SK-N-SH treated with all-trans-retinoic acid at 6 μM for 48 hours (cell line): ENCODE data around the gene IQSEC1.

Experiments used
- ATAC-seq: fragments of 200-7000 bp; cut with Tn5 transposase; 3 replicates; pipeline ENCODE4 v1.9.1; 2020; ENCODE audit warnings: mild to moderate bottlenecking, moderate library complexity
- ARNTL ChIP-seq: fragments of 450-650 bp; formaldehyde crosslinking; IDR thresholded peaks from 2 replicates; pipeline ENCODE4 v1.5.0; 2020; ENCODE audit warnings: low read depth, mild to moderate bottlenecking, moderate library complexity, borderline replicate concordance
- CREB5 ChIP-seq: fragments of 250-450 bp; sonication (Bioruptor Pico); IDR thresholded peaks from 2 replicates; pipeline ENCODE4 v1.5.1; 2020; ENCODE audit warnings: low read depth, mild to moderate bottlenecking, moderate library complexity
- CSDC2 ChIP-seq: fragments of 250-450 bp; sonication (Bioruptor Pico); IDR thresholded peaks from 2 replicates; pipeline ENCODE4 v1.5.0; 2020; ENCODE audit warnings: mild to moderate bottlenecking, moderate library complexity
- CSRNP3 ChIP-seq: fragments of 250-450 bp; sonication (Bioruptor Pico); IDR thresholded peaks from 2 replicates; pipeline ENCODE4 v1.5.1; 2021; ENCODE audit warnings: mild to moderate bottlenecking, moderate library complexity
- ESRRG ChIP-seq: fragments of 250-450 bp; sonication (Bioruptor Pico); IDR thresholded peaks from 2 replicates; pipeline ENCODE4 v1.6.1; 2021; ENCODE audit warnings: mild to moderate bottlenecking
- GLIS3 ChIP-seq: fragments of 250-450 bp; sonication (Bioruptor Pico); IDR thresholded peaks from 2 replicates; pipeline ENCODE4 v1.5.0; 2020; ENCODE audit warnings: mild to moderate bottlenecking, moderate library complexity
- ISL1 ChIP-seq: fragments of 250-450 bp; sonication (Bioruptor Pico); IDR thresholded peaks from 2 replicates; pipeline ENCODE4 v2.1.2; 2022; ENCODE audit warnings: mild to moderate bottlenecking, moderate library complexity
- PATZ1 ChIP-seq: fragments of 250-450 bp; sonication (Bioruptor Pico); IDR thresholded peaks from 2 replicates; pipeline ENCODE4 v1.8.0; 2020; ENCODE audit warnings: mild to moderate bottlenecking, moderate library complexity, borderline replicate concordance
- POU6F1 ChIP-seq: fragments of 250-450 bp; sonication (Bioruptor Pico); IDR thresholded peaks from 2 replicates; pipeline ENCODE4 v1.8.0; 2021; ENCODE audit warnings: low read depth, mild to moderate bottlenecking, moderate library complexity, borderline replicate concordance
- PPARA ChIP-seq: fragments of 250-450 bp; sonication (Bioruptor Pico); IDR thresholded peaks from 2 replicates; pipeline ENCODE4 v1.5.0; 2020; ENCODE audit warnings: mild to moderate bottlenecking, borderline replicate concordance
- SNAI2 ChIP-seq: fragments of 250-450 bp; sonication (Bioruptor Pico); IDR thresholded peaks from 2 replicates; pipeline ENCODE4 v1.5.0; 2020; ENCODE audit warnings: mild to moderate bottlenecking, moderate library complexity
- TOX ChIP-seq: fragments of 250-450 bp; sonication (Bioruptor Pico); IDR thresholded peaks from 2 replicates; pipeline ENCODE4 v1.8.0; 2021; ENCODE audit warnings: mild to moderate bottlenecking, moderate library complexity, borderline replicate concordance
- ZC3H10 ChIP-seq: fragments of 250-450 bp; sonication (Bioruptor Pico); IDR thresholded peaks from 2 replicates; pipeline ENCODE4 v1.5.1; 2021; ENCODE audit warnings: mild to moderate bottlenecking, moderate library complexity
- ZFP30 ChIP-seq: fragments of 450-650 bp; formaldehyde crosslinking; IDR thresholded peaks from 2 replicates; pipeline ENCODE4 v1.5.0; 2022; ENCODE audit warnings: mild to moderate bottlenecking, moderate library complexity
- ZNF565 ChIP-seq: fragments of 450-650 bp; formaldehyde crosslinking; conservative IDR thresholded peaks from 2 replicates; pipeline ENCODE4 v1.5.0; 2020; ENCODE audit warnings: low read depth, mild to moderate bottlenecking, moderate library complexity
- ZNF70 ChIP-seq: fragments of 450-650 bp; formaldehyde crosslinking; IDR thresholded peaks from 2 replicates; pipeline ENCODE4 v1.5.0; 2020; ENCODE audit warnings: mild to moderate bottlenecking, moderate library complexity

Gene IQSEC1

GRCh38 chr3:13047296-13048165 is 25.7 kb downstream of the IQSEC1 start (continued):
- no peak for TF ChIP-seq POU6F1 (CRISPR knock-in tag)
- no peak for TF ChIP-seq CSDC2 (CRISPR knock-in tag)

- TF ChIP-seq CREB5 (CRISPR knock-in tag) = no peak
- no peak for TF ChIP-seq TOX
- TF ChIP-seq ZFP30 (CRISPR knock-in tag) = no peak
- no peak for TF ChIP-seq ZNF565 (CRISPR knock-in tag)
- no peak for TF ChIP-seq PATZ1
- TF ChIP-seq POU6F1 (CRISPR knock-in tag) = no peak
- ATAC-seq = no peak
Observed at GRCh38 chr3:13046569-13047274, 26.5 kb downstream of the IQSEC1 start.

- TF ChIP-seq POU6F1 (CRISPR knock-in tag) (no peak), ISL1 (no peak), GLIS3 (no peak), ZFP30 (CRISPR knock-in tag) (no peak), ZC3H10 (CRISPR knock-in tag) (no peak), ARNTL (no peak), ZNF70 (CRISPR knock-in tag) (no peak), SNAI2 (CRISPR knock-in tag) (no peak), PPARA (CRISPR knock-in tag) (no peak), PATZ1 (no peak), ZNF565 (CRISPR knock-in tag) (no peak), CSRNP3 (CRISPR knock-in tag) (no peak), ESRRG (CRISPR knock-in tag) (no peak), CREB5 (CRISPR knock-in tag) (no peak)
- no peak for ATAC-seq
Observed at GRCh38 chr3:13045904-13046568, 27.2 kb downstream of the IQSEC1 start.
